GM21825 (cell line): ENCODE measurements around the gene OPN1SW.

Experiments used
- ATAC-seq: cut with Tn5 transposase; IDR thresholded peaks from one replicate; pipeline ENCODE4 v1.9.1; 2021; ENCODE audit warnings: mild to moderate bottlenecking, moderate library complexity; ENCODE audit not compliant: unreplicated experiment

Gene OPN1SW

DNA sequence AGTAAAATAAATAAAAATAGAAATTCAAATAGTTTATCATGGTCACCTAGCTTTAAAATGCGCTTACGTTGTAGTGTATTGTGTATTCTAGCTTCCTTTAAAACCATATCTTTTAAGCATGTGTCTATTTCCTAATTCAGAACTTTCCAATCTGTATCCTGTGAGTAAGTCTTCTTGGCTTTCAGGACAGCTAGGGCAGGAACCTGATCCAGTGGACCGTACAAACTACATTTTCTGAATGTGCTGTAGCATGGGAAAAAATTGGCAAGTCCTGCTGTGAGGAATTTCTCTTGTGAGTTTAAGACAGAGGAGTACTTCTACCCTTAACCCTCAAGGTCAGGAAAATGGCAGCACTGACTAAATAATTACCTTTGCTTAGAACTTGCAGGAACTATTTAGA is 12.1 kb downstream of the OPN1SW start:
- ATAC-seq, result no peak

DNA sequence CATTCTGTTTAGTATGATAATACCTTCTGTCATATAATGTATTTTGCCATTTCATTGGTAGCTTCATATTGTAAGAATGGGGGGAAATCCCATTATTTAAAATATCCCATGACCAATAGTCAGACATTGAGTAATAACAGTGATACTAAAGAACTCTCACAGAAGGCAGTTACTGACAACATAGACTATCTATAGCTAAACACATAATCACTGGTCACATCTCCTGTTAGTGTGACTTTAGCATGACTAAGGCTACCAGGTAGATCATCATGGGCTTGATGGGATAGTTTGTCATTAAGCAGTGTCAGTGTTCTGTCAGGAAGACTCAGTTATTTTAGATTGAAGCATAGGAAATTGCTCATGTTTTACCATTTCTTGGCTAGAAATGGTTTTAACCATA is 16.4 kb downstream of the OPN1SW start:
- no peak for ATAC-seq

DNA sequence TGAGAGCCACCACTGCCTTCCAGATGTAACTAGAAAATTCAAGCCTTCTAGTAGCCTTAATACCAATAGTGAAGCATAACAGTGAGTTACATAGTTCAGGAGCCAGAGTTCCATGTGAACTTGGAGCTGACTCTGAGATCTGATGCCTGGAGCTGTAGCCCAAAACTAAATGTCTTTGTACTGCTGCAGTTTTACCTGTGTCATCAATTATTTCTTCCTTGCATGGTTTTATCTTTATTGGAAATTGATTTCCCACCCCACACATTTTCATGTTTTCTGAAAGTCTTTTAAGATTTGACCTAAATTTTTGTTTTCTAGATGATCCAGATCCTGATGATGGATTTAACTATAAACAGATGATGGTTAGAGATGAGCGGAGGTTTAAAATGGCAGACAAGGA is 17.0 kb downstream of the OPN1SW start:
- ATAC-seq, result no peak

DNA sequence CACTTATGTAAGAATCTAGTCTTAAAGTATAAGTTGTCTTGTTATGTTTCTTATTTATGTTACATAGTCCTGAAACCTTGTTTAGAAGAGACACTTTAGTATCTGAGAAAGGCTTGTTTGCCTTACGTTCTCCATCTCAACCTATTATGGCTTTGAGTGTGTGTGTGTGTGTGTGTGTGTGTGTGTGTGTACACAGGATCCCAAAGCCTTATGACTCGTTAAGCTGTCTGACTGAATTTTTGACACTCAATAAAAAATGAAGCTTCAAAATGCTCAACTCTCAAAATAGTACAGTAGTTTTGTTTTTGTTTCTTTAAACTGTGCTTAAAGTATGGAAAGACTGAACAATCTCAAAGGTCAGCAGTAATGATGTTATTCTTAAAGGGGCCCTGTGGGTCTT is 18.4 kb downstream of the OPN1SW start:
- ATAC-seq, result no peak

DNA sequence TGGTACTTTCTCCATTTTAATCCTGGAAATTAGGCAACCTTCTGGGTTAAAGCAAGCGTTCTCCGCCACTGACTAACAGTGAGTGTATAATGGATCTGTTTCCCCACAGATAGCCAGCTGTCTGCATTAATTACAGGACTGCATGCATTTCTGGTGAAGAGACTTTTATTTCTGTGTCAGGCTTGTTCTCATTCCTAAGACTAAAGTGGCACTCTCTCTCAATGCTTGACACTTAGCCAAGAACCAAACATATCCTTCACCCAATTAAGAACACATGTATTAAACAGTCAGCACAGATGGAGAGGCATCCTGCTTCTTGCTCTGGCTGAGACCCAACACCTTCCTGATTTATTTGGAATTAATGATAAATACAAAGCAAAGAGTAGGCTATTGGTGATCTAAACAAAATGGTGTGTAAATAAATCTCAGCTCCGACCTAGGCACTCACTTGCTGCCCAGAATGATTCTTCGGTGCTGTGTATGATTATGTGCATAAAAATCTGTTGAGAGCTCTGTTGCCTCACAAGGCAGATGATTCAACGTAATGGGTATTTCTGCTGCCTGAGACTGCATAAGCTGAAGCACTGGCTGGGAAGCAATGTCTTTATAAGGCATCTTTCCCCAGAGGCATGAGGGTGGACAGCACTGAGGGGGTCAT is 19.6 kb downstream of the OPN1SW start:
- ATAC-seq, result no peak

DNA sequence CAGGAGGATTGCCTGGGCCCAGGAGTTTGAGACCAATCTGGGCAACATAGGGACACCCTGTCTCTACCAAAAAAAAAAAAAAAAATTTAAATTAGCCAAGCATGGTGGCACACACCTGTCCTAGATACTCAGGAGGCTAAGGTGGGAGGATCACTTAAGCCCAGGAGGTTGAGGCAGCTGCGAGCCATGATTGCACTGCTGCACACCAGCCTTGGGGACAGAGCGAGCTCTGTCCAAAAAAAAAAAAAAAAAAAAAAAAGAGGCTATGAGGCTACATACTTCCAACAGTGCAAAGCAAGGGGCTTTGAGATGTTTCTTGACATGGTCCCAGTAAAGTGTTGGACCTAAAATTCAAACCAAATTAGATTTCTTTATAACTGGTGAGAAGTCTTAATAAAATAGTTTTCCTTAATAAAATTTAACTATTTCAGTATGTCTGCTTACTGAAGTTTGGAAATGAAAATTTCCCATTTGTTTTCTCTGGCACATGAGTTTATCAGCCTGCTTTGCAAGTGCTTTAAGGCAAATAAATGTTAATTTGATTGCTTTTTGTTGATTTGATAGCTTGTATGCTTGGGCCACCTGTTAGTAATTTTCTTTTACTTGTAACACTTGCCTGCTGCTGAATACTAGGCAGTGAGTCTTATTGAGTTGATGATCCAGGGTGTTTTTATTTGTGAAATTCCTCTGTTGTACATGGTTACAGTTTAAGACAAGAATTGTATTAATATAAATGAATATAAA is 20.3 kb downstream of the OPN1SW start:
- no peak for ATAC-seq

DNA sequence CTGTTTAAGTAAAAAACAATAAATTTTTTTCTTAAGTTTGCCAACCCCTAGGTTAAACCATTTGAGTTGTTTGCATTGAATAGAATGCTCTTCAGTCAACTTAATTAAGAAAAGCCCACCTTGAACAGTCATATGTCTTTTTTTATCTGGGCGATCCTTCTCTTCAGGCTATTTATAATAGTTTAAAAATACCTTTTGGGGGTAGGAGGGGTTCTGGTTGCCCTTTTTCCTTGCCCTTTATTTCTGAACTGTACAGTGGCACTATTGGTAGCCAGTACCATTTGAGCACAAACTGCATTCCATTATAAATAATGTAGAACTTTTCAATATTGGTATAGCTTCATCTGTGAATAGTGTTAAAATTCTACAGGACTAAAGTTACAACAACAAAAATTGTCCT is 23.3 kb downstream of the OPN1SW start:
- no peak for ATAC-seq

DNA sequence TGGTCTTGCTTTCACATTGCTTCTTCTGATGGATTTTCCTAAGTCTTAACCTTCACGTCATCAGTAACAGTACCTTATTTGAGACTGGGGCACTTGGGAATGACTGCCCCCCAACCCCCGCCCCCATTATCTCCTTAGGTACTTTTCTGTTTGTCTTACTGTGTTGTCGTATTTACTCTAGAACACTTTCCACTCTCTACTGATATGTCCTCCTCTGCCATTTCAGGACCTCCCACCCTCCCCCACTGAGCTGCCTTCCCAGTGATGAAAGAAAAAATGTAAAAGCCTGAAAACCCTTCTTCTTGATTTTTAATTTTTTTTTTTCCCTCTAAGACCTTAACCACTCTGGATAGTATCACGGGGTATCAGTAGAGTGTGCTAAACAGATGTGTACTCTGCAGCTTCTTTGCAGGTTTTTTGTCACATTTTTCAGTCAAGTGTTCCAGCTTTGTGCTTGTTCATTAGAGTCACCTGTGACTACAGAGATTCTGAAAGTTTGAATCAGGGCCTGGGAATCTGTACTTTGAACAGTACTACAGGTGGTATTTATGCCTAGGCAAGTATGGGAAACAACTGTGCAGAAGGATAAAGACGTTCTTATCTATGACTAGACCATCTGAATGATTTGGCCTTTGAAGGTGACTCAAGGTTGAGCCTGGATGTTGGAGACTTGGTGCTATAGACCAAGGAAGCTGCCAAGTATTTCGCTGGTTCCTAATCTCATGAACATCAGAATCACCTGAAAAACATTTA is 28.1 kb downstream of the OPN1SW start:
- no peak for ATAC-seq

DNA sequence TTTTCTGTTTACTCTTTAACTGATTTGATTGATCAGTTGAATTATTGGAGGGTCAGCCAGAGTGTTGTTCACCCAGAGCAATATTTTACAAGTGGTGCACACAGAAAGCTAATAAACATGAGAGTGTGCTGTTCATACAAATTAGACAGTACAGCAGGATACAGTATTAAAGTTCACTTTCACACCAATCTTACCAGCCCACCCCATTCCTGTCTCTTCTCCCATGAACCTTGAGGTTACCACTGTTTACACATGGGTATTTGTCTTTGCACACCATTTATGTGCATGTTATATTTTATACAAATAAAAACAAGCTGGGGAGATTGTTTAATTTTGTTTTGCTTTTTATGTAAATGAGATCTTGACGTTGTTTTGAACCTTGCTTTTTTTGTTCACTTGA is 29.9 kb downstream of the OPN1SW start:
- no peak for ATAC-seq

DNA sequence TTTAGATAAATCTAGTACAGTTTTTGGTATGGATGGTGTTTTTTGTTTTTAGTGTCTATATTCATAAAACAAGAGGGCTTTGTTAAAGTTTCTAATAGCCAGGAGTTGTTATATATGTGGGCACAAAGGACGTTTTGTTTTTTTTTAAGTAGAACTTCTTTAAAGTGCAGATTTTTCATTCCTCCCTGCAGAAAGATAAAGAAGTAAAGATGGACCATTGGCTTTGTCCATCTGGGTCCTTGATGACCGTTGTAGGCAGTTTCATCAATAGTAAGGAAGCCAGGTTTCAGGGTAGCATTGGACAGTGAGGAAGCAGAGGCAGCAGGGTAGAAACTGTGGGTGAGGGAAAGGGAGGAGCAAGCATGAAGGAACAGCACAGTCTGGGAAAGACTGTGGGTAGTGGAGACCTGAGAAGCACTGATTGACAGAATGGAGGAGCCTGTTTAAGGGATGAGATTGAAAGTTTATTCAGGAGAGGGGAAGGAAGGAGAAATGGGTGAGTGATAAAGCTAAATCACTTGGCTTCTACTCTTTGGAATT is 31.2 kb downstream of the OPN1SW start:
- no peak for ATAC-seq

DNA sequence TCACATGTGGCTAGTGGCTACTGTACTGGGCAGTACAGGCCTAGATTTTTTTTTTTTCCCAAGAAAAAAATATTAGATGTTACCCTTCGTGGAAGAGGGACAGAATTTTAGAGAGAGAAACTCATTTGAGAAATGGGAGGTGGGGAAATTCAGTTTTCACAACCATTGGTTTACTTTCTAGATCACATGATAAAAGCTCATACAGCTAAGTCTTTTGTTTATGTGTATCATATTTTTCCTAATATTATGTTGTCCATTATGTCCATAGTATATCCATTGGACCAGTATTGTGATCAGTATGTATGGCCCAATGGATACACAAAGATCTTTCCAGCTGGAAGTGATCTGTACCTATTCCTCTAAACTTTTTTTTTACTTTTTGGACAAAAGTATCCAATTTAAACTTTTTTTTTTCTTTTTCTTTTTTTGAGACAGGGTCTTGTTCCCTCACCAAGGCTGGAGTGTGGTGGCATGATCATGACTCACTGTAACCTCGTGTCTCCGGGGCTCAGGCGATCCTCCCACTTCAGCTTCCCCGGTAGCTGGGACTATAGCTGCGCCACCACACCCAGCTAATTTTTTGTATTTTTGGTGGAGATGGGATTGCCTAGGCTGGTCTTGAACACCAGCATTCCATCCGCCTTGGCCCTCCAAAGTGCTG is 32.4 kb downstream of the OPN1SW start:
- no peak for ATAC-seq

DNA sequence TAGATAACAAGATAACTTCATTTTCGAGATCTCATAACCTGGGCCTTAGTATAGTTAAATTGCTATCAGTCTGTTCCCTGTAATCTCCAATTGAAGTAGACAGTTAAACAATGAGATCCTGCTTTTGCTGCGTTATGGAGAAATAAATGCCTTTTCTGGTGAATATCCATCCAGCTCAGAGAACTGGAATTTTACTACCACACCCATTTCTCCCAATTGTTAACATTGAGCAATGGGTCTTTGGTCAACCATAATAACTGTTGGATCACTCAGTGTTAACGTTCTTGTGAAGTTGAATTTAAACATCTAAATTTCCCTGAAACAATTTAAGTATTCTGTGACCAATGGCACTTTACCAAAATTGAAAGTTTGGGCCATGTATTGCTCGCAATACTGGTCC is 33.4 kb downstream of the OPN1SW start:
- ATAC-seq, result no peak

DNA sequence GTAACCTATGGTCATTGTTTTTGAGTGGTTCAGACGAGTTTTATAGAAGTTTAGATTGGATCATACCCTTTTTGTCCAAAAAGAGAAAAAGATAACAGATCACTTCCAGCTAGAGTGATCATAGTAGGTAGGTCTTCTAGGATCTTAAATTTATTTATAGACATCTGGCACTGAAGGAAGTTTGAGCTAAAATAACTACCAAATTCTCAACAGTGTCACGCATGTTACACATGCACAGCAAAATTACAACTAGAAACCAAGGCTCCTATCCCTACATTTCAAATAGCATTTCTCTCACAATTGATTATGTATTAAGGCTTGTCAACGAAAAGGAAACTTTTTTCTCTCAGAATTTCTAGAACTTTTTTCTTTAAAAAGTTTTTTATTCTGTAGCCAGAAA is 34.1 kb downstream of the OPN1SW start:
- ATAC-seq, result no peak

DNA sequence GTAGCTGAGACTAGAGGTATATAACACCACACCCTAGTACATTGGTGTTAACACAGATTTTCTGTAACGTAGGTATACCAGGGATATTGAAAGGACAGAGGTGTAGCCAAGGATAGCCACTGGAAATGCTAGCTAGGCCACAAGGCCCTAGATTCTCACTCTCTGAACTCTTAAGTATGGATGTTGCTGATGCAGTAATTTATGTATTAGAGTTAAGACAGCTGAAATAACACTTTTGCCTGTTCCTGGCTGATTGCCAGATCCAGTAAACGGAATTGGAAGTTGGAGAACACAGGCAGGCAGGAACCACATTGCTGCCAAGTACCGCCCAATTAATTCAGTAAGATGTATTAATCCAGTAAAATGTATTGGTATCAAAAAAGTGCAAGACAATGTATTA is 34.6 kb downstream of the OPN1SW start:
- no peak for ATAC-seq

DNA sequence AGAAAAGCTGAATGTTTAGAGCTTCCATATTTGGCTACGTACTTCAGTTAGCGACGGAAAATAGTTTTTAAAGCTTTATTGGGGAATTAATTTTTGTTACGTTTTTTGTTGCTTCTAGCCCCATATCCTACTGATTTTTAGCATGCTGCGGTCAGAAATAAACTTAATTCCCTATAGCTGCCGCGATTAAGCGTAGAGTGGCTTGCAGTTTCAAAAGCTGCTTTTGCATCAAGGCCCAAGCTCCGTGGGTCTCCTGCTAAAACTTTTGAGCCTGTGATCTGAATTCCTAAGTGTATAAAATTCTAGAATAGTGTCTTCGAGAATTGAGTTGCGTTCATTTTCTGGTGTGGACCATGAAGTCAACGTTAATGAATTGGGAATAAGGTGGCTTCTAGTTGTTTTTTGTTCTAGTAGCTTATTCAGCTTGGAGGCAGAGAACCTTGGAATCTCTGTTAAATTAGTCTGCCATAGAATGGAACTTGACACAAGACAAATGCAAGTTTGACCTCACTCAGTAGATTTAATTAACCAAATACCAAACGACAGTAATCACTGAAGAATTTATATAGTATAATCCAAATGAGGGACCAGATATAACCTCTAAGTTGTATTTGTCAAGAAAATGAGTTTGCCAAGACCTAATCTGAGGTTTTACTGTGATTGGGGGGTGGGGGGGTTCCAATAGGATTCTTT is 35.5 kb downstream of the OPN1SW start:
- ATAC-seq, result no peak

DNA sequence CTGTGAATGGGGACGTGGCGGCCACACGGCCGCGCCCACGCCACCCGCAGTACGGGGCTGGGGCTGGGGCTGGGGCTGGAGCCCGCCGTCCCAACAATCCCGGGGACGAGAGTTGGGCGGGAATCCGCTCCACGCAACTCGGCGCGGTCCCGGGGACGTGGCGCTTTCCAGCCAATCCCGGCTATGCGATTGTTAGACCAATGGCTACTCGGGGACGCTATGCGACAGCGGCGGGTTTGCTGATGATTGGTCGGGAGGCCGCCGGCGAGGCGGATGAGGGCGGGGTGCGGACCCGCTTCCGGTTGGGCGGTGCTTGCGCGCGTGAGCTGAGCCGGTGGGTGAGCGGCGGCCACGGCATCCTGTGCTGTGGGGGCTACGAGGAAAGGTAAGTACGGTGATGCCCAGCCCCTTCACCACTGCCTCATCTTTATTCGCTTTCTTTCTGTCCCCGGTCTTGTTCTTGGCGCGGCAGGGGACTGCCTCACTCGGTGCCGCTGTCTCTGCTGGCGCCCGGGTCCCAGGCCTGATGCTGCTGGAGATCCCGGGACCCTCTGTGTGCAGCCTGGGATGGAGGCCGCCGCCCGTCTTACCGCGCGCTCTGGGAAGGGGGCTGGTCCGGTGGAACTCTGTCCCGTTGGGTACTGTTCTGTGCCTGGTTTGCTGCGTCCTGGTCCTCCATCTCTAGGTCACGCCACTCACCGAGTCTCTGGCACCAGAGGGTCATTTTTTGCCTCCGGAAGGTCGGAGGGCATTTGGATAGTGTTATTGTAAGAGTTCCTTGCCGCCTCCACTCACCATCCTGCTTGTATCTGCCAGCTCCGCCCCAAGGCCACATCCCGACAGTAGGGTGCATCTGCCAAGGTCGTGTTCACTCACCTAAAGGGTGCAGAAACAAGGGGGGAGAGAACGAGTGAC is 36.3 kb downstream of the OPN1SW start, which contains the start of gene CALU:
TSS of gene CALU (plus strand) at position 312 of the 915 bp plus-strand sequence. CDS start 9,225 bp downstream, outside the sequence.
- peak; percentile 97 for ATAC-seq

DNA sequence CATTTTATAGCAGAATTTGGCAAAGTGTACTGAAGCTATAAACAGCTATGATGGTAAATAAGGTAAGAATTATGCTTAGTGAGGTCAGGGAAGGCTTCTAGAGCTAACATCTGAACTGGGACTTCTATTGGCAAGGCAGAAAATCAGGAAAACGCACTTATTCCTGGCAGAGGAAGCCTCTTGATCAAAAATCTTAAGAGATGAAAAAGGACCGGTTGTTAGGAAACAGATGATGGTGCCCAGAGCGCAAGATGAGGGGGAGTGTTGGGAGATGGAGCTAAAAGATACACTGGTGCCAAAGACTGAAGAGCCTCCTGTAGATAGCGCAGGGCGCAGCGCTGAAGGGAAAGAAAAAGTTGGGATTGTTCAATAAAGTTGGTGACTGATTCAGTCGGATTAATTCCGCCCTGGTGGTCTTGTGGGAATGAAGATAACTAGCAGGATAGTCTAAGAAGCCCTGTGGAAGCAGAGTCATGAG is 37.0 kb downstream of the OPN1SW start:
- ATAC-seq, result no peak

DNA sequence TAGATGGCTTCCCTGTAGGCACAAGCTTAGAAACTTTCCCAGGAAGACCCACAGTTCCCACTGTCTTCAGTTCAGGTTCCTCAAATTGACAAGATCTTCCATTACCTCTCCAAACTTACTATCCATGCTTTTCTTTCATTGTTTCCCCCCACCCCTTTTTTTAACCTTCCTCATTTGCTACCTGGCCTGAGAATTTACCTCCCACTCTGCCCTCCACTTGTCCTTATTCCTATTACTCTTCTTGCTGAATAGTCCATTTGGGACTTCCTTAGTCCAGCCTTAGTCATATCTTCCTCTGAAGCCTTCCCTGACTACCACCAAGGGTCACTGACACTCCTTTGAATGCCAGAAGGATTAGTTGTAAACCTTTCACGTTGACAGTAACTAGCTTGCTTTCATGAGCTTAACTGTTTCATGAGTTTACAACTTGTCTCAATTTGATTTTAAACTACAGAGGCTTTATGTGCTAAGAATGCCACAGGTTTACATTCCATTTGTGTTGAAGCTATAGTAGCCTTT is 37.7 kb downstream of the OPN1SW start:
- ATAC-seq, result no peak

DNA sequence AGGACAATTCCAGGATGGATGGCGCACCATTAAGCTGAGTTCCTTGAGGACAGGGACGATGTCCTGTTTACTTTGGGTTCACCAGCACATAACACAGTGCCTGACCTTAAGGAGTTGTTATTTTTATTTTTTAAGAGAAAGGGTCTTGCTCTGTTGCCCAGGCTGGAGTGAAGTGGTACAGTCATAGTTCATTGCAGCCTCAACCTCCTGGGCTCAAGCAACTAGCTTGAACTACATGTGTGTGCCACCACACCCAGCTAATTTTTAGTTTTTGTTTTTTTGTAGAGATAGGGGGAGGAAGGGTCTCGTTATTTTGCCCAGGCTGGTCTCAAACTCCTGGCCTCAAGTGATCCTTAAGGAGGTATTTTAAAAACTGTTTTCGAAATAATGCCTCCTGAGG is 38.2 kb downstream of the OPN1SW start:
- ATAC-seq, result no peak
